ENCODE data around the gene TEPSIN.

TEPSIN gene

GRCh38 chr17:81199482-81199830 is 39.4 kb downstream of the TEPSIN start:
- Histone ChIP-seq H3K4me1 (no peaks in the 10 kb centered on the region), H3K4me3 (ENCODE audit: low read depth, low read length) (no peak overlapping the region), H3K27me3 (ENCODE audit: control insufficient read depth, insufficient read depth, low read length) (no peaks in the 10 kb centered on the region), H3K27ac (no peak overlapping the region), H3K9ac (no peak overlapping the region), H3K36me3 (ENCODE audit: control insufficient read depth, insufficient read depth, low read length) (no peaks in the 10 kb centered on the region), H2AFZ (no peak overlapping the region), H3K9me3 (ENCODE audit: control insufficient read depth, low read length) (no peaks in the 10 kb centered on the region), H3K4me2 (ENCODE audit: low read length) (no peak overlapping the region), H3K79me2 (no peaks in the 10 kb centered on the region)
- TF ChIP-seq, protein P1, sequence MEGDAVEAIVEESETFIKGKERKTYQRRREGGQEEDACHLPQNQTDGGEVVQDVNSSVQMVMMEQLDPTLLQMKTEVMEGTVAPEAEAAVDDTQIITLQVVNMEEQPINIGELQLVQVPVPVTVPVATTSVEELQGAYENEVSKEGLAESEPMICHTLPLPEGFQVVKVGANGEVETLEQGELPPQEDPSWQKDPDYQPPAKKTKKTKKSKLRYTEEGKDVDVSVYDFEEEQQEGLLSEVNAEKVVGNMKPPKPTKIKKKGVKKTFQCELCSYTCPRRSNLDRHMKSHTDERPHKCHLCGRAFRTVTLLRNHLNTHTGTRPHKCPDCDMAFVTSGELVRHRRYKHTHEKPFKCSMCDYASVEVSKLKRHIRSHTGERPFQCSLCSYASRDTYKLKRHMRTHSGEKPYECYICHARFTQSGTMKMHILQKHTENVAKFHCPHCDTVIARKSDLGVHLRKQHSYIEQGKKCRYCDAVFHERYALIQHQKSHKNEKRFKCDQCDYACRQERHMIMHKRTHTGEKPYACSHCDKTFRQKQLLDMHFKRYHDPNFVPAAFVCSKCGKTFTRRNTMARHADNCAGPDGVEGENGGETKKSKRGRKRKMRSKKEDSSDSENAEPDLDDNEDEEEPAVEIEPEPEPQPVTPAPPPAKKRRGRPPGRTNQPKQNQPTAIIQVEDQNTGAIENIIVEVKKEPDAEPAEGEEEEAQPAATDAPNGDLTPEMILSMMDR (IDR thresholded peaks at IDR 0.05), result no peak

GRCh38 chr17:81198826-81199481 is 39.9 kb downstream of the TEPSIN start:
- Histone ChIP-seq H3K4me2 (ENCODE audit: low read length) (no peak overlapping the region), H3K4me3 (ENCODE audit: low read depth, low read length) (no peak overlapping the region), H3K9ac (no peak overlapping the region), H2AFZ (no peak overlapping the region), H3K27me3 (ENCODE audit: control insufficient read depth, insufficient read depth, low read length) (no peaks in the 10 kb centered on the region), H3K27ac (no peak overlapping the region), H3K9me3 (ENCODE audit: control insufficient read depth, low read length) (no peaks in the 10 kb centered on the region), H3K36me3 (ENCODE audit: control insufficient read depth, insufficient read depth, low read length) (no peaks in the 10 kb centered on the region), H3K4me1 (no peaks in the 10 kb centered on the region), H3K79me2 (no peaks in the 10 kb centered on the region)
- TF ChIP-seq, protein P1 (IDR thresholded peaks at IDR 0.05), result no peak

- Histone ChIP-seq H3K27me3 (ENCODE audit: control insufficient read depth, insufficient read depth, low read length) (no peaks in the 10 kb centered on the region), H3K9ac (no peak overlapping the region), H3K36me3 (ENCODE audit: control insufficient read depth, insufficient read depth, low read length) (no peaks in the 10 kb centered on the region), H3K4me3 (ENCODE audit: low read depth, low read length) (no peak overlapping the region), H3K9me3 (ENCODE audit: control insufficient read depth, low read length) (no peaks in the 10 kb centered on the region), H3K79me2 (no peaks in the 10 kb centered on the region), H2AFZ (no peak overlapping the region), H3K4me2 (ENCODE audit: low read length) (no peak overlapping the region), H3K4me1 (no peaks in the 10 kb centered on the region), H3K27ac (no peak overlapping the region)
- TF ChIP-seq, protein P1 (IDR thresholded peaks at IDR 0.05), result no peak
Measured at GRCh38 chr17:81197831-81198490, 40.9 kb downstream of the TEPSIN start.

DNA sequence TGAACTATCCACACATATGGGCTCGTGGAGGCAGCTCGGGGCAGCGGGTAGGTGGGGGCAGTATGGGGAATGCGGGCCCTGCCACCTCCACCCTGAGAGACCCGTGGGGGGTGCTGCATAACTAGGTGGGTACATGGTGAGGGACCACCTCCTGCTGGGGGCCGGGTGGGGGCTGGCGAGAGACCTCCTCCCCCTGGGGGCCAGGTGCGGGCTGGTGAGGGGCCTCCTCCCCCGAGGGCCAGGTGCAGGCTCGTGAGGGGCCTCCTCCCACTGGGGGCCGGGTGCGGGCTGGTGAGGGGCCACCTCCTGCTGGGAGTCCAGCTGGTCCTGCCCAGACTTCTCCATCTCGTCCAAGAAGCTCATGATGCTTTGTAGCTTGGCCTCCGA is 41.5 kb downstream of the TEPSIN start:
- Histone ChIP-seq H3K4me1 (no peaks in the 10 kb centered on the region), H3K9me3 (ENCODE audit: control insufficient read depth, low read length) (no peaks in the 10 kb centered on the region), H3K27me3 (ENCODE audit: control insufficient read depth, insufficient read depth, low read length) (no peaks in the 10 kb centered on the region), H3K27ac (no peak overlapping the region), H2AFZ (no peak overlapping the region), H3K79me2 (no peaks in the 10 kb centered on the region), H3K4me2 (ENCODE audit: low read length) (no peak overlapping the region), H3K36me3 (ENCODE audit: control insufficient read depth, insufficient read depth, low read length) (no peaks in the 10 kb centered on the region), H3K4me3 (ENCODE audit: low read depth, low read length) (no peak overlapping the region), H3K9ac (no peak overlapping the region)
- TF ChIP-seq, protein P1 (IDR thresholded peaks at IDR 0.05), result no peak

Data from parathyroid adenoma (tissue), 2 donors.